A549 (cell line): ENCODE measurements around the gene RUNX1. TPM values are rescaled to one million over a fixed set of nuclear protein-coding genes. Genes with fewer than 3 reads are reported as not detected.

Source experiments
- ATAC-seq, 2 experiments: fragments of 200-7000 bp in 1 of 2; fragments of >200 bp in 1 of 2; cut with Nextera tagmentation in 1 of 2; cut with Tn5 transposase in 1 of 2; 3 replicates each; pipeline versions ENCODE4 v1.8.0 to v1.9.1; 2018 to 2020; ENCODE audit warnings: mild to moderate bottlenecking in 1 of 2, moderate library complexity in 1 of 2
- CTCF ChIA-PET: fragments of 300-600 bp; sonication (Branson Sonifier 250); formaldehyde crosslinking; extraction: SDS; loops from one replicate; lab custom pipeline; 2021; ENCODE audit warnings: antibody characterized with exemption, inconsistent platforms; lab: Yijun Ruan, JAX
- POLR2A ChIA-PET: fragments of 350-600 bp; formaldehyde crosslinking; extraction: SDS; loops from one replicate; lab custom pipeline; 2021; ENCODE audit warnings: antibody characterized with exemption, inconsistent platforms; lab: Yijun Ruan, JAX
- DNase-seq, 2 experiments: peaks; one replicate each; pipeline versions ENCODE4 v3.0.0 to v3.0.0-alpha.2; 2011 to 2016; ENCODE audit warnings: low read depth in 1 of 2, low spot score in 1 of 2
- FAIRE-seq: peaks from 2 replicates; lab custom pipeline; 2011; peaks lifted over from hg19 to GRCh38; lab: Jason Lieb, UNC
- H3K27ac ChIP-seq, 2 experiments: fragments of >200 bp; sonication (Bioruptor Twin); formaldehyde crosslinking; 3 replicates each; pipeline ENCODE4 v1.5.1; 2016 to 2017
- H3K4me1 ChIP-seq: fragments of >200 bp; sonication (Bioruptor Twin); formaldehyde crosslinking; 3 replicates; pipeline ENCODE4 v1.6.1; 2016
- H3K4me2 ChIP-seq: fragments of >200 bp; sonication (Bioruptor Twin); formaldehyde crosslinking; 3 replicates; pipeline ENCODE4 v1.6.1; 2016
- H3K4me3 ChIP-seq: fragments of >200 bp; sonication (Bioruptor Twin); formaldehyde crosslinking; 3 replicates; pipeline ENCODE4 v1.5.1; 2016
- H3K9me3 ChIP-seq: fragments of >200 bp; sonication (Bioruptor Twin); formaldehyde crosslinking; 3 replicates; pipeline ENCODE4 v1.6.1; 2016
- ATOH8 ChIP-seq: fragments of 250-450 bp; sonication (Bioruptor Pico); IDR thresholded peaks from 2 replicates; pipeline ENCODE4 v1.5.0; 2020; ENCODE audit warnings: low read depth, mild to moderate bottlenecking, moderate library complexity
- EHMT2 ChIP-seq: fragments of 200-600 bp; sonication (generic); IDR thresholded peaks from 2 replicates; pipeline ENCODE4 v1.6.1; 2016; ENCODE audit warnings: antibody characterized with exemption, low read depth, mild to moderate bottlenecking, moderate library complexity
- EP300 ChIP-seq, 2 experiments: fragments of >200 bp; sonication (Bioruptor Twin); formaldehyde crosslinking; IDR thresholded peaks; 2 replicates in 1 of 2; 3 replicates in 1 of 2; pipeline ENCODE4 v1.6.1; 2016 to 2017
- FOSB ChIP-seq: fragments of 250-450 bp; sonication (Bioruptor Pico); IDR thresholded peaks from 2 replicates; pipeline ENCODE4 v1.5.0; 2020; ENCODE audit warnings: mild to moderate bottlenecking, moderate library complexity
- FOSL2 ChIP-seq, 2 experiments: fragments of 450-650 bp in 1 of 2; fragments of >200 bp in 1 of 2; sonication (Bioruptor Twin) in 1 of 2; formaldehyde crosslinking; IDR thresholded peaks; 2 replicates each; pipeline versions ENCODE4 v1.5.0 to v1.6.1; 2016 to 2020; ENCODE audit warnings: mild to moderate bottlenecking in 1 of 2, moderate library complexity in 1 of 2
- FOXS1 ChIP-seq: fragments of 250-450 bp; sonication (Bioruptor Pico); IDR thresholded peaks from 2 replicates; pipeline ENCODE4 v1.5.0; 2020; ENCODE audit warnings: mild to moderate bottlenecking, moderate library complexity
- GATA3 ChIP-seq: IDR thresholded peaks from 2 replicates; pipeline ENCODE4 v1.6.1; 2012; ENCODE audit warnings: borderline replicate concordance
- HOXA7 ChIP-seq: fragments of 250-450 bp; sonication (Bioruptor Pico); IDR thresholded peaks from 2 replicates; pipeline ENCODE4 v1.5.0; 2020; ENCODE audit warnings: mild to moderate bottlenecking, moderate library complexity
- MAFK ChIP-seq: fragments of 450-650 bp; IDR thresholded peaks from 2 replicates; pipeline ENCODE4 v1.6.1; 2014; ENCODE audit not compliant: partially characterized antibody
- NR3C1 ChIP-seq: fragments of >200 bp; sonication (Bioruptor Twin); formaldehyde crosslinking; IDR thresholded peaks from 3 replicates; pipeline ENCODE4 v1.6.1; 2017
- PHF8 ChIP-seq: fragments of 200-600 bp; sonication (generic); IDR thresholded peaks from 2 replicates; pipeline ENCODE4 v1.6.1; 2016; ENCODE audit warnings: low read depth, mild to moderate bottlenecking, antibody characterized with exemption, moderate library complexity, borderline replicate concordance
- RARB ChIP-seq: fragments of 250-450 bp; sonication (Bioruptor Pico); IDR thresholded peaks from 2 replicates; pipeline ENCODE4 v1.8.0; 2021; ENCODE audit warnings: mild to moderate bottlenecking, moderate library complexity
- RFX5 ChIP-seq: fragments of 450-650 bp; IDR thresholded peaks from 2 replicates; pipeline ENCODE4 v1.7.1; 2014; ENCODE audit warnings: antibody characterized with exemption, mild to moderate bottlenecking, moderate library complexity
- RNF2 ChIP-seq: fragments of 200-600 bp; sonication (generic); IDR thresholded peaks from 2 replicates; pipeline ENCODE4 v1.6.1; 2016; ENCODE audit warnings: low read depth, mild to moderate bottlenecking, antibody characterized with exemption, moderate library complexity, borderline replicate concordance
- SREBF2 ChIP-seq: fragments of 450-650 bp; IDR thresholded peaks from 2 replicates; pipeline ENCODE4 v1.6.1; 2014; ENCODE audit warnings: mild to moderate bottlenecking, moderate library complexity
- TFCP2L1 ChIP-seq: fragments of 250-450 bp; sonication (Bioruptor Pico); IDR thresholded peaks from 2 replicates; pipeline ENCODE4 v1.5.0; 2021; ENCODE audit warnings: mild to moderate bottlenecking
- WGBS: methylation state at CpG from one replicate; pipeline ENCODE4 v1.1.6; 2017; ENCODE audit errors: missing lambda C conversion rate; 5-methylcytosine and 5-hydroxymethylcytosine counted together
- polyA plus RNA-seq, 4 experiments: library from polyadenylated mRNA; depleted of rRNA in 3 of 4; stranded (reverse); fragments of >200 nt; fragmentation: RNase III in 1 of 4; extraction: RNeasy Plus Mini Kit Qiagen cat#74134 plus additional on column Dnase treatment in 1 of 4; gene quantifications; 2 replicates in 3 of 4; 3 replicates in 1 of 4; pipeline ENCODE4 v1.2.3, GENCODE V29; 2011 to 2017
- TF ChIP-seq, protein P1 (sequence below): fragments of >200 bp; sonication (Bioruptor Twin); formaldehyde crosslinking; IDR thresholded peaks from 3 replicates; pipeline ENCODE4 v1.5.1; 2016
- TF ChIP-seq, protein P2 (sequence below): IDR thresholded peaks from 2 replicates; pipeline ENCODE4 v1.6.1; 2012

Gene RUNX1
- polyA plus RNA-seq, 2 of the 4 experiments (the other 2 are of a cell fraction), result 5.5 TPM

- no peak overlapping the region for H3K4me2 ChIP-seq
- no peaks in the 10 kb centered on the region for H3K9me3 ChIP-seq
- H3K27ac ChIP-seq, result no peak overlapping the region
- CTCF ChIA-PET, result interaction anchor here (0.6 to 1.3 kb wide), 2 partner anchors 285 to 318 kb away, joined by 3 read pairs; no protein-coding TSS in a partner anchor
- DNase-seq, result no peak
- no peak for TF ChIP-seq FOSB (CRISPR knock-in tag)
- TF ChIP-seq, all 56 proteins: peak for 0
- FAIRE-seq, result no peak
- POLR2A ChIA-PET, result no interaction called here
- H3K4me3 ChIP-seq, result no peak overlapping the region
- H3K4me1 ChIP-seq, result peaks cover 5% of the 10 kb centered on the region; the same call in 2 of the 3 replicates
- WGBS, result 44% methylated on average over 3 of the region's 3 CpGs
- no peak for ATAC-seq
Measured at GRCh38 chr21:35083246-35083645, 34.1 kb upstream of the RUNX1 start.

- ATAC-seq (no peak), DNase-seq (no peak), FAIRE-seq (no peak)
- WGBS, result 71% methylated on average over 2 of the region's 2 CpGs
- Histone ChIP-seq H3K9me3 (no peaks in the 10 kb centered on the region), H3K4me1 (peaks cover 5% of the 10 kb centered on the region; the same call in 2 of the 3 replicates), H3K4me2 (no peak overlapping the region), H3K4me3 (no peak overlapping the region), H3K27ac (no peak overlapping the region)
- ChIA-PET POLR2A (no interaction called here), CTCF (interaction anchor here (0.7 kb wide), 1 partner anchor 319 kb away, joined by 3 read pairs; no protein-coding TSS in a partner anchor)
- TF ChIP-seq SREBF2 (no peak), FOSL2 (IDR thresholded peaks at IDR 0.05) (no peak), FOSL2 (CRISPR knock-in tag; IDR thresholded peaks at IDR 0.05) (no peak), MAFK (no peak), TFCP2L1 (no peak), RNF2 (no peak), EP300 (IDR thresholded peaks at IDR 0.05) (no peak), FOXS1 (CRISPR knock-in tag) (no peak), PHF8 (no peak), RARB (CRISPR knock-in tag) (no peak), ATOH8 (CRISPR knock-in tag) (no peak), NR3C1 (no peak), HOXA7 (CRISPR knock-in tag) (no peak), RFX5 (no peak)
Measured at GRCh38 chr21:35081861-35082260, 32.8 kb upstream of the RUNX1 start.

- no peak overlapping the region for H3K4me3 ChIP-seq
- WGBS, result 60% methylated on average over 3 of the region's 3 CpGs
- DNase-seq, result no peak
Measured at GRCh38 chr21:35079181-35079580, 30.1 kb upstream of the RUNX1 start.

More at GRCh38 chr21:35079181-35079580, 30.1 kb upstream of the RUNX1 start:
- Histone ChIP-seq H3K4me2 (no peak overlapping the region), H3K9me3 (no peaks in the 10 kb centered on the region), H3K4me1 (no peaks in the 10 kb centered on the region), H3K27ac (no peak overlapping the region)
- TF ChIP-seq HOXA7 (CRISPR knock-in tag) (no peak), GATA3 (no peak), EHMT2 (no peak)
- TF ChIP-seq, protein P1, sequence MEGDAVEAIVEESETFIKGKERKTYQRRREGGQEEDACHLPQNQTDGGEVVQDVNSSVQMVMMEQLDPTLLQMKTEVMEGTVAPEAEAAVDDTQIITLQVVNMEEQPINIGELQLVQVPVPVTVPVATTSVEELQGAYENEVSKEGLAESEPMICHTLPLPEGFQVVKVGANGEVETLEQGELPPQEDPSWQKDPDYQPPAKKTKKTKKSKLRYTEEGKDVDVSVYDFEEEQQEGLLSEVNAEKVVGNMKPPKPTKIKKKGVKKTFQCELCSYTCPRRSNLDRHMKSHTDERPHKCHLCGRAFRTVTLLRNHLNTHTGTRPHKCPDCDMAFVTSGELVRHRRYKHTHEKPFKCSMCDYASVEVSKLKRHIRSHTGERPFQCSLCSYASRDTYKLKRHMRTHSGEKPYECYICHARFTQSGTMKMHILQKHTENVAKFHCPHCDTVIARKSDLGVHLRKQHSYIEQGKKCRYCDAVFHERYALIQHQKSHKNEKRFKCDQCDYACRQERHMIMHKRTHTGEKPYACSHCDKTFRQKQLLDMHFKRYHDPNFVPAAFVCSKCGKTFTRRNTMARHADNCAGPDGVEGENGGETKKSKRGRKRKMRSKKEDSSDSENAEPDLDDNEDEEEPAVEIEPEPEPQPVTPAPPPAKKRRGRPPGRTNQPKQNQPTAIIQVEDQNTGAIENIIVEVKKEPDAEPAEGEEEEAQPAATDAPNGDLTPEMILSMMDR, result no peak
- TF ChIP-seq, protein P2, sequence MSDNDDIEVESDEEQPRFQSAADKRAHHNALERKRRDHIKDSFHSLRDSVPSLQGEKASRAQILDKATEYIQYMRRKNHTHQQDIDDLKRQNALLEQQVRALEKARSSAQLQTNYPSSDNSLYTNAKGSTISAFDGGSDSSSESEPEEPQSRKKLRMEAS, result no peak
- FAIRE-seq (no peak), ATAC-seq (no peak)
- ChIA-PET POLR2A (no interaction called here), CTCF (no interaction called here)
